Measurements from ENCODE around the gene CTSS.
"Not testable (repeated sequence)": the region's sequence is repeated elsewhere in the genome, so short reads cannot be mapped to it uniquely, and the experiment has no call there.

The CTSS gene

GRCh38 chr1:150765296-150765976 is at the start of gene CTSS:
TSS of gene CTSS (minus strand) at chr1:150765778. CDS start at chr1:150764763, 1,015 bp downstream.
- DNase-seq (ENCODE audit: low read depth in 2 of 2) = no peak

GRCh38 chr1:150813028-150813707 is 47.6 kb upstream of the CTSS start:
- no peak for DNase-seq (ENCODE audit: low read depth in 2 of 2)

- no peak for DNase-seq (ENCODE audit: low read depth in 2 of 2)
These were observed 45.5 kb upstream of the CTSS start for GRCh38 chr1:150810958-150811659.

DNA sequence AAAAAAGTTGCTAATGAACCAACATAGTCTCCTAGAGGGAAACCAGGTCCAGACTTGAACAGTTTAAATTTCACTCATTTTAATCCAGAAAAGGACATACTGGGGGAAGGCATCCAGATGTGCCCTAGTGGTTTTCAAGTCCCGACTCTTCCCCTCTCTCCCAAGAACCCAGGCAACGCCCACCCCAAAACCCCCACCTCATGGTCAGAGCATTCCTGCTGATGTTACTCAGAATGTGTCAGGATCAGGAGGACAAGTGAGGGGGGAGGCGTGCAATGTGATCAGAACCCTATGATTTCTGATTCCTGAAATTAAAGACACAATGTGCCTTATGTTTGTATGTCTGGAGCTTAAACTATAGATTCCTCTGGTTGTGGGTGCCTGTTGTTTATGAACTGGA is 44.1 kb upstream of the CTSS start:
- DNase-seq (ENCODE audit: low read depth in 2 of 2) = no peak

DNA sequence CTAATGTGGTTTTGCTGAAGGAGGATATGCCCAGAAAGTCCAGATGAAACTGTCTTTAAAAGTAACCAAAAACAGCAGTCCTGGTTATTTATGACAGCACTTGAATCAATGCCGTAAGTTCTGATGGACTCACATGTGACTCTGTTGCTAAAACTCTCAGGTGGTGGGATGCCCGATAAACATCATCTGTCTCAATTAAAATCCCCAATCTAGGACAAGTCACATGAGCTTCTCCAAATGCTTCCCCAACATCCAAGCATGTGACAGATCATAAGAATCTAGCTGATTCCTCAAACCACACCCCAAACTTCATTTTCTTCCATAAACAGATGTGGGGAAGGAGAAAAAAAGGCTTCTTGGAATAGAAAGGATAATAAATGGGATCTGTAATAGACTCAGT is 43.3 kb upstream of the CTSS start:
- no peak for DNase-seq (ENCODE audit: low read depth in 2 of 2)

GRCh38 chr1:150808121-150808520 is 42.5 kb upstream of the CTSS start, which contains the start of gene CTSK:
TSS of gene CTSK (minus strand) at chr1:150808260. CDS start at chr1:150806805, 1,455 bp downstream.
- no peak for DNase-seq (ENCODE audit: low read depth in 2 of 2)

GRCh38 chr1:150807249-150808023 is 41.9 kb upstream of the CTSS start:
- no peak for DNase-seq (ENCODE audit: low read depth in 2 of 2)

GRCh38 chr1:150805899-150806298 is 40.3 kb upstream of the CTSS start:
- DNase-seq (ENCODE audit: low read depth in 2 of 2) = no peak

GRCh38 chr1:150804671-150805070 is 39.1 kb upstream of the CTSS start:
- no peak for DNase-seq (ENCODE audit: low read depth in 2 of 2)

GRCh38 chr1:150799089-150799488 is 33.5 kb upstream of the CTSS start:
- DNase-seq (ENCODE audit: low read depth in 2 of 2) = no peak

GRCh38 chr1:150798525-150798924 is 32.9 kb upstream of the CTSS start:
- no peak for DNase-seq (ENCODE audit: low read depth in 2 of 2)

DNA sequence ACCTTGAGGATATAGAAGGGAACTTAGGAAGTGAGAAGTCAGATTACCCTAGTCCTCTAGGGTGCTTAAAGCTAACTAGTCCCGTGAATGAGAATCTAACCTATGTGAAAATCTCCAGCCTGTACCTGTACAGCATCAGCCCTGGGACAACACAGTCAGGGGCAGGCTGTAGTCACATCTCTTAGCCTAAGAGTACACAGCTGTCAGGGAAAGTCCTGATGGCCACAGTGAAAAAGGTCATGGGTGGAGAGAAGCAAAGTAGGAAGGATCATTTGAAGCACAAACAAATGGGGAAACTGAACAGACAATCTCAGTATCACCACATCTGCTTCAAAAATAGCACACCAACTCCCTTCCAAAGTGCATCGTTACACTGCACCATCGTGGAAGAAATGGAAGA is 30.8 kb upstream of the CTSS start:
- DNase-seq (ENCODE audit: low read depth in 2 of 2) = no peak

- not testable (repeated sequence) for DNase-seq (ENCODE audit: low read depth in 2 of 2)
These were observed 28.2 kb upstream of the CTSS start for GRCh38 chr1:150793778-150794177.

- no peak for DNase-seq (ENCODE audit: low read depth in 2 of 2)
These were observed 27.6 kb upstream of the CTSS start for GRCh38 chr1:150793221-150793620.

GRCh38 chr1:150791585-150791984 is 26.0 kb upstream of the CTSS start:
- no peak for DNase-seq (ENCODE audit: low read depth in 2 of 2)

GRCh38 chr1:150789396-150789795 is 23.8 kb upstream of the CTSS start:
- DNase-seq (ENCODE audit: low read depth in 2 of 2) = no peak

GRCh38 chr1:150788946-150789345 is 23.4 kb upstream of the CTSS start:
- no peak for DNase-seq (ENCODE audit: low read depth in 2 of 2)

DNA sequence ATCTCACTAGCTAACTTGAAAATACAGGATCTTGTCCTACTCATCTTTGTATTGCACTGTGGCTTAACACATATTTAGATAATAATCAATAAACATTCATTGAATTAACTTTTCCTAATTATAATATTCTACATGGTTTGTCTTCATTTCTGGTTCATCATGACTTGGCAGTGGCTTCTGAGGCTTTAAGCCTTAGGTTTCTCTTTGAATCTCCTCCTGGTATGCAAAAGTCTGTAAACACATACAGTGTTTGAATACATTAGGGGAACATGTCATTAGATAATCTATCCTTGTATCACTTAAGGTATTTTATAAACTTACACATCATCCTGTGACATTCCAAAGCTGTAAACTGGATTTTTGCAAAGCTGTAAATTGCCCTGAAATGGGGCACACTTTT is 21.9 kb upstream of the CTSS start:
- DNase-seq (ENCODE audit: low read depth in 2 of 2) = no peak

GRCh38 chr1:150780510-150780909 is 14.9 kb upstream of the CTSS start:
- no peak for DNase-seq (ENCODE audit: low read depth in 2 of 2)

DNA sequence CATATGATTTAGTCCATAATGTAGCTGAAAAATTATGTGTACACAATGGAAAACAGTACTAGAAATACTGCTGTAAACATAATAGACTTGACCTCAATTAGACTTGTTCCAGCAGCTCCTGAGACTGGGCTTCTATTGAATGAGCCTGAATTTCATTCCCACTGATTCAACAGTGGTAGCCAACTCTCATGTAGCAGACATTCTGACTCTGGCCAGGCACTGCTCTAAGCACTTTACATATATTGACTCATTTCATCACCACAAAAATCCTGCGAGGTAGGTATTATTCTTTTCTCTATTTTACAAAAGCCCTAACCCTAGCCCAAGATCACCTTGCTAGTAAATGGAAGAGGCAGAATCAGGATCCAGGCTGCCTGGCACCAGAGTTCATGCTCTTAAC is 12.8 kb upstream of the CTSS start:
- DNase-seq (ENCODE audit: low read depth in 2 of 2) = no peak

DNA sequence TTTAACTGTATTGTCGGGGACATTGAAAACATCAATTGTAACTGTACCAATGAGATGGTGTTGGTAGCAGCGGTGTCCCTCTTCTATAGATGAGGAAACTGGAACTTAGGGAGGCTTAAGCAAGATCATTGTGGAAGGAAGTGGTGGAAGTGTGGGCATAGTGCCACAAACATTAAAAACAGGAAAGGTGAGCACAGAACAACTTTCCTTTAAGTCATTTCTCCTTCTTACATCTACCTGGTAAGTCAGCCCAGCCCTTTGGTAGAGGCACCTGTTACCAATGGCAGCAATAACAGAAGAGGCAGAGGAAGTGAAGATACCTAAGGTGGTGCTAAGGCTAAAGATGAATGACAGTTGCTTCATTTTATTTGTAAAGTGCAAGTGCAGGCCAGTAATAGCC is 12.0 kb upstream of the CTSS start:
- no peak for DNase-seq (ENCODE audit: low read depth in 2 of 2)

GRCh38 chr1:150775931-150776505 is 10.4 kb upstream of the CTSS start:
- DNase-seq (ENCODE audit: low read depth in 2 of 2) = not testable (repeated sequence)

All from stimulated activated CD8-positive, alpha-beta memory T cell treated with anti-CD3 and anti-CD28 coated beads, Interleukin-15, amount 100 ng/mL, for 4 hours (primary cell).